Upper lobe of left lung (tissue), 6 donors: Measurements from ENCODE around the gene AP5S1. TPM values are rescaled to one million over a fixed set of nuclear protein-coding genes. Genes with fewer than 3 reads are reported as not detected.
"Not testable (repeated sequence)": the region's sequence is repeated elsewhere in the genome, so short reads cannot be mapped to it uniquely, and the experiment has no call there.

Experiments used
- ATAC-seq, 2 donors: fragments of 200-7000 bp; cut with Tn5 transposase; one replicate each; pipeline ENCODE4 v1.9.1; 2022; ENCODE audit warnings: mild to moderate bottlenecking in 2 of 2, moderate library complexity in 2 of 2; ENCODE audit not compliant: low FRiP score in 2 of 2
- DNase-seq, 2 donors: peaks; one replicate each; pipeline ENCODE4 v3.0.0-alpha.2; 2019 to 2020
- H3K27ac ChIP-seq, 4 donors: fragments of 200-600 bp; sonication (generic); one replicate each; pipeline ENCODE4 v1.5.1; 2016 to 2019
- H3K27me3 ChIP-seq, 4 donors: fragments of 200-600 bp; sonication (generic); one replicate each; pipeline ENCODE4 v1.5.1; 2017 to 2019
- H3K36me3 ChIP-seq, 4 donors: fragments of 200-600 bp; sonication (generic); one replicate each; pipeline ENCODE4 v1.5.1; 2016 to 2019
- H3K4me1 ChIP-seq, 4 donors: fragments of 200-600 bp; sonication (generic); one replicate each; pipeline ENCODE4 v1.5.1; 2018 to 2019
- H3K4me3 ChIP-seq, 4 donors: fragments of 200-600 bp; sonication (generic); one replicate each; pipeline ENCODE4 v1.5.1; 2017 to 2019; ENCODE audit warnings: mild to moderate bottlenecking in 2 of 4, moderate library complexity in 1 of 4
- H3K9me3 ChIP-seq, 4 donors: fragments of 200-600 bp; sonication (generic); one replicate each; pipeline ENCODE4 v1.5.1; 2018 to 2019
- EP300 ChIP-seq, 4 donors: sonication (generic); formaldehyde crosslinking; IDR thresholded peaks; one replicate each; pipeline ENCODE4 v1.5.1; 2017; ENCODE audit warnings: antibody characterized with exemption in 4 of 4, control low read depth in 2 of 4
- POLR2A ChIP-seq, 4 donors: fragments of 450-650 bp; IDR thresholded peaks; one replicate each; pipeline ENCODE4 v1.5.1; 2016 to 2017; ENCODE audit warnings: antibody characterized with exemption in 4 of 4, mild to moderate bottlenecking in 2 of 4
- POLR2AphosphoS5 ChIP-seq, 2 donors: sonication (generic); formaldehyde crosslinking; IDR thresholded peaks; one replicate each; pipeline ENCODE4 v1.5.1; 2017; ENCODE audit warnings: antibody characterized with exemption in 2 of 2
- WGBS, 2 donors: methylation state at CpG; one replicate each; pipeline ENCODE4 v1.1.5; 2017 to 2018; 5-methylcytosine and 5-hydroxymethylcytosine counted together
- total RNA-seq, 6 donors: library from RNA; depleted of rRNA in 4 of 6; stranded (reverse); fragments of >200 nt in 4 of 6; gene quantifications; one replicate each; pipeline versions ENCODE4 v1.1.0 to v1.2.1, GENCODE V29; 2016 to 2021
- TF ChIP-seq, protein P1 (sequence below), 6 experiments: fragments of 450-650 bp in 4 of 6; fragments of 200-600 bp in 2 of 6; sonication (generic) in 2 of 6; IDR thresholded peaks; one replicate each; pipeline ENCODE4 v1.5.1; 2016 to 2019; ENCODE audit warnings: antibody characterized with exemption in 6 of 6
- donor health status: DM: no; HTN: no; CAD: no; lungs with moderate emphysema.
- donor health status: DM: no; HTN: yes; CAD: no; lungs with severe emphysema.

Gene AP5S1
- total RNA-seq, 6 donors from 2014 or later, result 9.4 to 20.8 (median 14.7) TPM

DNA sequence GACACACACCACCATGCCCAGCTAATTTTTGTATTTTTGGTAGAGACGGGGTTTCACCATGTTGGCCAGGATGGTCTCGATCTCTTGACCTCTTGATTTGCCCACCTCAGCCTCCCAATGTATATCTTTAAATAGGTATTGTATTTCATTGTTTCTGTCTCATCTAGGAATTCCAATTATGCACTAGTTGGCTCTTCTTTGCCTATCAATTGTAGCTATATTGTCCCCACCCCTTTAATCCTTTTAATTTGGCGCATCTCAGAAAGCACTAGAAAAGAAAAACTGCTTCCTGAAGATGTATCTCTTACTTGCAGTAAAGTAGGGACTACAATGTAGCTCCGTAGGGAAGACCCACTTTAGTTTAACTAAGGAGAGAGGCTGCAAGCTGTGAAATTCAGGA is 15.8 kb downstream of the AP5S1 start:
- ATAC-seq, result no peak
- no peak overlapping the region for H3K27ac ChIP-seq
- DNase-seq, result no peak
- no peak for TF ChIP-seq POLR2AphosphoS5 (IDR thresholded peaks at IDR 0.05)
- no peak for TF ChIP-seq EP300 (IDR thresholded peaks at IDR 0.05)
- H3K27me3 ChIP-seq, result no peaks in the 10 kb centered on the region
- H3K36me3 ChIP-seq, result no peaks in the 10 kb centered on the region
- no peak overlapping the region for H3K4me3 ChIP-seq
- 90 to 99% methylated on average over 4 of the region's 4 CpGs for WGBS, 2 donors
- no peaks in the 10 kb centered on the region for H3K9me3 ChIP-seq
- H3K4me1 ChIP-seq, result peaks cover 0 to 12% (median 10%) of the 10 kb centered on the region in 4 donors

DNA sequence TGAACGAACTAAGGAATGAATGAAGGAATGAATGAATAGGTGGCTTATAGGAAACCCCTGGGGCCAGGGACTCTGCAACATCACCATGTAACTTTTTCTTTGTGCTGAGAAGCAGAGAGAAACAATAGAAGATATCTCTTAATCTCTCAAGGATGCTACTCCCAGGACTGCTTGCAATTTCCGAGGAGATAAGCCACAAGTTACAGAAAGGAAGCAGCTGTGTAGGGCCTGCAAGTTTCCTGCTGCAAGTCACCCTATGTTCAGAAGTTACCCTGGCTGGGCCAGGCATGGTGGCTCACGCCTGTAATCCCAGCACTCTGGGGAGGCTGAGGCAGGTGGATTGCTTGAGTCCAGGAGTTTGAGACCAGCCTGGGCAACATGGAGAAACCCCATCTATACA is 19.0 kb downstream of the AP5S1 start:
- no peak for ATAC-seq
- TF ChIP-seq, protein P1, sequence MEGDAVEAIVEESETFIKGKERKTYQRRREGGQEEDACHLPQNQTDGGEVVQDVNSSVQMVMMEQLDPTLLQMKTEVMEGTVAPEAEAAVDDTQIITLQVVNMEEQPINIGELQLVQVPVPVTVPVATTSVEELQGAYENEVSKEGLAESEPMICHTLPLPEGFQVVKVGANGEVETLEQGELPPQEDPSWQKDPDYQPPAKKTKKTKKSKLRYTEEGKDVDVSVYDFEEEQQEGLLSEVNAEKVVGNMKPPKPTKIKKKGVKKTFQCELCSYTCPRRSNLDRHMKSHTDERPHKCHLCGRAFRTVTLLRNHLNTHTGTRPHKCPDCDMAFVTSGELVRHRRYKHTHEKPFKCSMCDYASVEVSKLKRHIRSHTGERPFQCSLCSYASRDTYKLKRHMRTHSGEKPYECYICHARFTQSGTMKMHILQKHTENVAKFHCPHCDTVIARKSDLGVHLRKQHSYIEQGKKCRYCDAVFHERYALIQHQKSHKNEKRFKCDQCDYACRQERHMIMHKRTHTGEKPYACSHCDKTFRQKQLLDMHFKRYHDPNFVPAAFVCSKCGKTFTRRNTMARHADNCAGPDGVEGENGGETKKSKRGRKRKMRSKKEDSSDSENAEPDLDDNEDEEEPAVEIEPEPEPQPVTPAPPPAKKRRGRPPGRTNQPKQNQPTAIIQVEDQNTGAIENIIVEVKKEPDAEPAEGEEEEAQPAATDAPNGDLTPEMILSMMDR (IDR thresholded peaks at IDR 0.05), result no peak
- TF ChIP-seq POLR2AphosphoS5 (IDR thresholded peaks at IDR 0.05) (peak; percentile 52 to 68), POLR2A (IDR thresholded peaks at IDR 0.05) (no peak), EP300 (IDR thresholded peaks at IDR 0.05) (peak in 2 of 4 donors; percentile 74 to 77)

DNA sequence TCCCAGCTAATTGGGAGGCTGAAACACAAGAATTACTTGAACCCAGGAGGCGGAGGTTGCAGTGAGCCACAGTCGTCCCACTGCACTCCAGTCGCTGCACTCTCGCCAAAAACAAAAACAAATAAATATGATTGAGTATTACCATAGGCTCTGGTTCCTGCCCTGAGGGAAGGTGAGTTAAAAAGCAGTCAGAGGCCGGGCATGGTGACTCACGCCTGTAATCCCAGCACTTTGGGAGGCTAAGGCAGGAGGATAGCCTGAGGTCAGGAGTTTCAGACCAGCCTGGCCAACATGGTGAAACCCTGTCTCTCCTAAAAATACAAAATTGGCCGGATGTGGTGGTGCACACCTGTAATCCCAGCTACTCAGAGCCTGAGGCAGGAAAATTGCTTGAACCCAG is 19.9 kb downstream of the AP5S1 start:
- 90 to 93% methylated on average over 7 of the region's 7 CpGs for WGBS, 2 donors
- ATAC-seq, H3K27me3 ChIP-seq, H3K36me3 ChIP-seq, H3K4me3 ChIP-seq, DNase-seq, H3K9me3 ChIP-seq: not testable (repeated sequence)
- peak overlapping the region in 1 of 4 donors; percentile 48 for H3K27ac ChIP-seq
- peaks cover 0 to 12% (median 10%) of the 10 kb centered on the region in 4 donors for H3K4me1 ChIP-seq

More for the DNA sequence above, 19.0 kb downstream of the AP5S1 start:
- Histone ChIP-seq H3K27ac (peak overlapping the region in 3 of 4 donors; percentile 6 to 57 (median 11)), H3K27me3 (no peaks in the 10 kb centered on the region), H3K36me3 (no peaks in the 10 kb centered on the region), H3K9me3 (no peaks in the 10 kb centered on the region), H3K4me3 (no peak overlapping the region), H3K4me1 (peaks cover 0 to 12% (median 10%) of the 10 kb centered on the region in 4 donors)
- DNase-seq, result no peak
- 40 to 50% methylated on average over 2 to 3 of the region's 3 CpGs for WGBS, 2 donors

- no peaks in the 10 kb centered on the region for H3K27me3 ChIP-seq
- H3K36me3 ChIP-seq, result no peaks in the 10 kb centered on the region
- no peak for TF ChIP-seq EP300 (IDR thresholded peaks at IDR 0.05)
- TF ChIP-seq POLR2AphosphoS5 (IDR thresholded peaks at IDR 0.05), result no peak
- no peak for TF ChIP-seq POLR2A (IDR thresholded peaks at IDR 0.05)
- TF ChIP-seq, protein P1 (IDR thresholded peaks at IDR 0.05), result no peak
- H3K4me3 ChIP-seq, result no peak overlapping the region
- peak overlapping the region in 2 of 4 donors; percentile 12 to 39 for H3K27ac ChIP-seq
- H3K4me1 ChIP-seq, result peaks cover 10 to 23% (median 16%) of the 10 kb centered on the region in 4 donors
- ATAC-seq, result no peak
- WGBS, 2 donors, result 68 to 76% methylated on average over 5 to 7 of the region's 7 CpGs
- no peak for DNase-seq
- H3K9me3 ChIP-seq, result no peaks in the 10 kb centered on the region
Measured at GRCh38 chr20:3842348-3842930, 22.1 kb downstream of the AP5S1 start.

DNA sequence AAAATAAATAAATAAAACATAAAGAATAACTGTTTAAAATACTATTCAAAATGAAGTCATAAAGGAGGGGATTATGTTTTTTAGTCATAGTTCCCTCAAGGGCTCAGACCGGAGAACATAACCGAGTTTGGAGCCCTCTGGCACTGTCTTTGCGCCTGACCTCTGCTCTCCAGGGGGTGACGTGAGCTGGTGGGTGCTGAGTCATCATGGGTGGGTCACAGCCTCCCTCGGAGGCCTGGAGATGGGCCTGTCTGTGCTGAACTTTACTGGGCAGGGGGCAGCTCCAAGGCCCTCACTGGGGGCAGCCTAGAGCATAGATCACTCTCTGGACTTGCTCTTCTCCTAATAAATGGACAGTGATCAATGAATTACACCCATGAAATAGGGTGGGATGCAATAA is 23.1 kb downstream of the AP5S1 start:
- H3K27me3 ChIP-seq, result no peaks in the 10 kb centered on the region
- H3K9me3 ChIP-seq, result no peaks in the 10 kb centered on the region
- H3K4me3 ChIP-seq, result no peak overlapping the region
- TF ChIP-seq POLR2AphosphoS5 (IDR thresholded peaks at IDR 0.05) (no peak), EP300 (IDR thresholded peaks at IDR 0.05) (no peak), POLR2A (IDR thresholded peaks at IDR 0.05) (no peak)
- TF ChIP-seq, protein P1 (IDR thresholded peaks at IDR 0.05), result no peak
- H3K36me3 ChIP-seq, result no peaks in the 10 kb centered on the region
- H3K27ac ChIP-seq, result no peak overlapping the region
- ATAC-seq (peak in 1 of 2 donors; percentile 48), DNase-seq (no peak)
- peaks cover 20 to 33% (median 23%) of the 10 kb centered on the region in 4 donors for H3K4me1 ChIP-seq
- WGBS, 2 donors, result 71 to 83% methylated on average over 4 to 5 of the region's 5 CpGs

GRCh38 chr20:3843990-3844619 is 23.8 kb downstream of the AP5S1 start:
- not testable (repeated sequence) for H3K27ac ChIP-seq, DNase-seq, H3K36me3 ChIP-seq, H3K4me3 ChIP-seq, H3K27me3 ChIP-seq, ATAC-seq, H3K9me3 ChIP-seq
- 95 to 96% methylated on average over 9 of the region's 9 CpGs for WGBS, 2 donors
- peaks cover 22 to 35% (median 24%) of the 10 kb centered on the region in 4 donors for H3K4me1 ChIP-seq
